HEK293T (cell line): ENCODE results near the gene ZNF888.

ENCODE experiments used
- ARNT ChIP-seq: fragments of 450-650 bp; IDR thresholded peaks from 2 replicates; pipeline ENCODE4 v1.6.1; 2017; ENCODE audit warnings: mild to moderate bottlenecking
- BHLHE40 ChIP-seq: fragments of 450-650 bp; IDR thresholded peaks from 2 replicates; pipeline ENCODE4 v1.6.1; 2016; ENCODE audit warnings: mild to moderate bottlenecking, moderate library complexity, borderline replicate concordance
- CTBP1 ChIP-seq: fragments of 450-650 bp; IDR thresholded peaks from 2 replicates; pipeline ENCODE4 v1.6.1; 2016; ENCODE audit warnings: borderline replicate concordance
- ELF4 ChIP-seq: fragments of 450-650 bp; IDR thresholded peaks from 2 replicates; pipeline ENCODE4 v1.6.1; 2017; ENCODE audit warnings: antibody characterized with exemption
- FOXA1 ChIP-seq: fragments of 450-650 bp; IDR thresholded peaks from 2 replicates; pipeline ENCODE4 v1.6.1; 2016; ENCODE audit warnings: mild to moderate bottlenecking
- FOXK2 ChIP-seq: fragments of 450-650 bp; IDR thresholded peaks from 2 replicates; pipeline ENCODE4 v1.6.1; 2016; ENCODE audit warnings: mild to moderate bottlenecking
- FOXM1 ChIP-seq: fragments of 450-650 bp; IDR thresholded peaks from 2 replicates; pipeline ENCODE4 v1.6.1; 2017; ENCODE audit warnings: mild to moderate bottlenecking, borderline replicate concordance
- NFRKB ChIP-seq: fragments of 450-650 bp; IDR thresholded peaks from 2 replicates; pipeline ENCODE4 v1.6.1; 2016; ENCODE audit warnings: mild to moderate bottlenecking, moderate library complexity
- SP1 ChIP-seq: fragments of 450-650 bp; IDR thresholded peaks from 2 replicates; pipeline ENCODE4 v1.6.1; 2017
- TARDBP ChIP-seq: fragments of 450-650 bp; IDR thresholded peaks from 2 replicates; pipeline ENCODE4 v1.6.1; 2016
- TF ChIP-seq, protein P1 (sequence below): fragments of 450-650 bp; IDR thresholded peaks from 2 replicates; pipeline ENCODE4 v1.6.1; 2016

- TF ChIP-seq ARNT (no peak), FOXA1 (no peak), BHLHE40 (no peak), ELF4 (no peak), SP1 (no peak), FOXK2 (no peak), NFRKB (no peak), TARDBP (no peak), FOXM1 (no peak), CTBP1 (no peak)
- TF ChIP-seq, protein P1, sequence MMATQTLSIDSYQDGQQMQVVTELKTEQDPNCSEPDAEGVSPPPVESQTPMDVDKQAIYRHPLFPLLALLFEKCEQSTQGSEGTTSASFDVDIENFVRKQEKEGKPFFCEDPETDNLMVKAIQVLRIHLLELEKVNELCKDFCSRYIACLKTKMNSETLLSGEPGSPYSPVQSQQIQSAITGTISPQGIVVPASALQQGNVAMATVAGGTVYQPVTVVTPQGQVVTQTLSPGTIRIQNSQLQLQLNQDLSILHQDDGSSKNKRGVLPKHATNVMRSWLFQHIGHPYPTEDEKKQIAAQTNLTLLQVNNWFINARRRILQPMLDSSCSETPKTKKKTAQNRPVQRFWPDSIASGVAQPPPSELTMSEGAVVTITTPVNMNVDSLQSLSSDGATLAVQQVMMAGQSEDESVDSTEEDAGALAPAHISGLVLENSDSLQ: no peak
Observed at GRCh38 chr19:52948025-52948770, 25.0 kb upstream of the ZNF888 start.
